A549 treated with AZD2906 at 1 μM for 4 hours (cell line): ENCODE results near the gene KDM4F. TPM values are rescaled to one million over a fixed set of nuclear protein-coding genes. Genes with fewer than 3 reads are reported as not detected.

ENCODE experiments used
- total RNA-seq: library from RNA; stranded (reverse); fragments of 200-300 nt; extraction: Qiagen RNA extraction; gene quantifications from 5 replicates; pipeline ENCODE4 v1.2.3, GENCODE V29; 2022

The KDM4F gene
- not detected in 5 replicates for total RNA-seq

GRCh38 chr11:95049122-95049521, at the start of gene KDM4F:
KDM4F (plus strand) TSS chr11:95049422.

GRCh38 chr11:95024958-95025357, 24.3 kb upstream of the KDM4F start, which contains the start of gene KDM4E:
KDM4E (plus strand) TSS chr11:95025258; CDS start chr11:95025558, 300 bp downstream.

GRCh38 chr11:95066716-95067038, 17.5 kb downstream of the KDM4F start, which contains the start of gene SRSF8:
SRSF8 (plus strand) TSS chr11:95066919; CDS start chr11:95067227, 308 bp downstream.

GRCh38 chr11:95089620-95090542, 40.7 kb downstream of the KDM4F start, which contains the start of gene ENDOD1:
ENDOD1 (plus strand) TSS chr11:95089846; CDS start chr11:95089928, 82 bp downstream.

Other genes starting within 250 kb of the KDM4F start
- 28.3 to 35.7 TPM (median 29.0 TPM) in 5 replicates for gene CWC15, start 75.9 kb upstream of the KDM4F start, total RNA-seq
- gene KDM4D, start 75.7 kb upstream of the KDM4F start, total RNA-seq = 0.13 to 0.52 TPM (median 0.33 TPM) in 5 replicates
- not detected in 5 replicates for gene KDM4E, start 24.2 kb upstream of the KDM4F start, total RNA-seq
- gene SRSF8, start 17.5 kb downstream of the KDM4F start, total RNA-seq = 14.6 to 18.7 TPM (median 18.1 TPM) in 5 replicates
- gene ENDOD1, start 40.4 kb downstream of the KDM4F start, total RNA-seq = 13.2 to 16.3 TPM (median 14.8 TPM) in 5 replicates
- 0.07 to 0.12 TPM (median 0.11 TPM) in 5 replicates for gene SESN3, start 181.8 kb downstream of the KDM4F start, total RNA-seq